GM21737 (cell line): ENCODE measurements around the gene SETD4.
"Not testable (repeated sequence)": the region's sequence is repeated elsewhere in the genome, so short reads cannot be mapped to it uniquely, and the experiment has no call there.

Source experiments
- ATAC-seq: cut with Tn5 transposase; IDR thresholded peaks from one replicate; pipeline ENCODE4 v1.9.1; 2021; ENCODE audit warnings: mild to moderate bottlenecking, moderate library complexity; ENCODE audit not compliant: unreplicated experiment

The SETD4 gene

GRCh38 chr21:36079010-36079649 is 18.8 kb upstream of the SETD4 start:
- ATAC-seq, result no peak

GRCh38 chr21:36077758-36078157 is 17.4 kb upstream of the SETD4 start:
- no peak for ATAC-seq

DNA sequence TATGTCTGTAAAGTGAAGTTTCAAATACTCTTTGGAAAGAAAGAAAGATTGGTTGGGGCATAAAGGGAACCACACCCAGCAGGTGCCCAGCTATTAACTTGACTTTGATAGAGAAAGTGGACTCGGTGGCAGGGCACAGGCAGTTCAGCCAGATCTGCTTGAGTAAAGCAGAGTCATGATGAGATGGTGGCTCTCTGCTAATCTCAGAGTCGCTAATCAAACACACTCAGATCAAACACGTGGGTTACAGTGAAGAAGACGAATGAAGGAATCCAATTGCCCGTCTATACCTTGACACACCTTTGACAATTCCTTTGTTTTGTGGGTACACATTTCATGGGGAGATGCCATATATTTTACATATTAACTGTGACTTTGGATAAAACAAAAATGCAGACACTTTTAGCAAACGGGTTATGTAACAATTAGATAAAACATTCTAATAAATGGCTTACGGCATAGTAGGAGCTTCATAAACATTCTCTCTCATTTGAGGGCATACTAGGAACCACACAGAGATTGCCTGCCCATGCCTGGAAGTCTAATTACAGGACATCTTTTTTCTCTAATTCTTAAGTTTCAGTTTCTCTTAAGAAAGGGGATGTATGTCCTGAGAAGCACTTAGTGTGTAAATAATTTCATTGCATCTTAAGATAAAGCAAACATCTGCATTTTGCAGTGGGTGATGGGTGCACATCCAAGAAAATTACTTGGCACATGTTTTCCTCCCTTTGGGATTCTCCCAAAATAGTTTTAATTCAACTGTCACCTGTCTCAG is 16.7 kb upstream of the SETD4 start:
- ATAC-seq, result no peak

DNA sequence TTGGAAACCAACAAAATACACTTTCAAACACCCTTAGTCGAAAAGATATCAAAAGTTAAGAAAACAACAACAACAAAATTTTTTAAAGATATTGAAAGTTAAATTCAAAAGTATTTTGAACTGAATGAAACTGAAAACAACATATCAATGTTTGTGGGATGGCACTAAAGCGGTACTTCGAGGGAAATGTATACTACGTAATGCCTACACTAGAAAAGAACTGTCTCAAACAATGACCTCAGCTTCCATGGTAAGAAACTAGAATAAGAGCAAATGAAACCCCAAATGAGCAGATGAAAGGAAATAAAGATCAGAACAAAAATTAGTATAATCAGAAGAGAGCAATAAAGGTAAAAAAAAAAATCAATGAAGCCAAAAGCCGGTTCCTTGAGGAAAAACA is 15.6 kb upstream of the SETD4 start:
- ATAC-seq, result no peak

DNA sequence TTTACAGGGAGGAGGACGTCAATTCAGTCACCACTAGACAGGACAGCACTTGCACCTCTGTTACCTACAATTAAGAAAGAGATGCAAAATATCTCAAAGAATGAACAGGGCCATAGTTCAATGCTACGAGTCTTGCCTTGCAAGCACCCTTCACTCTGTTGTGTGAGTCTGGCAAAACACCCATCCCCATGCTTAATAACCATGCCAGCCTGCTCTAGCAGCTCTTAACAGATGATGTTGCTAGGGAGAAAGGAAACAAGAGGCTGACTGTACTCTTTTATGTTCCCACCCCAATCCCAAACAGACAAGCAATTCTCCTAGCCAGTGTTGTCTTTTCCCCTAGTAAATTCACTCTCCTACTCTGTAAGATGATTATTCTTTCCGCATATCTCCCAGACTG is 14.8 kb upstream of the SETD4 start:
- ATAC-seq, result no peak

GRCh38 chr21:36073911-36074310 is 13.6 kb upstream of the SETD4 start:
- ATAC-seq, result not testable (repeated sequence)

DNA sequence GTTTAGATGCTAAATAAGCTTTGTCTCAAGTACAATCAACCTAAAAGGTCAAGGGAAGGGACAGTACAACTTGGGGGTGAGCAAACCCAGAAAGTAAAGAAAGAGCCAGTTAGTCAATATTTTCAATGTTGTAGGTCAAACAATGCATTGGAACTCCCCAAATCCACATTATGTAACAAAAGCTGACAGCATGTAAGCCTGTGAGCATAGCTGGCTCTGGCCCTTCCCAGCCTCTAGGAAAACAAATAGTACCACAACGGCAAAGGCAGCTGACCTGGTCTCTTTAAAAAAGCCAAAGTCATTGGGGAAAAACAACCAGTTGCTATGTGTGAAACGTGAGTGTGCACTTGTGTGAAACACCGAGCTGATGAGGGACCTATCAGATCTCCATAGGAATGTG is 12.9 kb upstream of the SETD4 start:
- no peak for ATAC-seq

GRCh38 chr21:36072453-36073162 is 12.3 kb upstream of the SETD4 start:
- no peak for ATAC-seq

DNA sequence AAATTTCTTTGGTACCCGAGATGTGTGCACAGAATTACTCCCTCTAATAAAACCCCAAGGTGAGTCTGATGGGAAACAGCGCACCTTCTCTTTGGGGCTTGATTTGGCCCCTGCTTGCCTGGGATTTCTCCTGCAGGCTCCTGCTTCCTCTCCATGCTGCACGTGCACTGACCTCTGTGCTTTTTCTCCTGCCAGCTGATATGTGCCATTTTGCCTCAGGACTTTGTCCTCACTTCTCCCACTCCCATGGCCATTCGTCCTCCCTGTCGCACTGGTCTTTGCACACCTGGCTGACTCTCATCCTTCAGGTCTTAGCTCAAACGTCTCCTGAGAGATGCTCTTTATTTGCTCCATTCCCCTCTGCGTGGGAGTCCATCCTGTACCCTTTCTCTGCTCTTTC is 10.7 kb upstream of the SETD4 start:
- no peak for ATAC-seq

GRCh38 chr21:36069713-36070583 is 9.6 kb upstream of the SETD4 start, which contains the start of gene CBR1:
CBR1 (plus strand) TSS chr21:36070024; CDS start chr21:36070116, 92 bp downstream.
- ATAC-seq, result peak; percentile 95

DNA sequence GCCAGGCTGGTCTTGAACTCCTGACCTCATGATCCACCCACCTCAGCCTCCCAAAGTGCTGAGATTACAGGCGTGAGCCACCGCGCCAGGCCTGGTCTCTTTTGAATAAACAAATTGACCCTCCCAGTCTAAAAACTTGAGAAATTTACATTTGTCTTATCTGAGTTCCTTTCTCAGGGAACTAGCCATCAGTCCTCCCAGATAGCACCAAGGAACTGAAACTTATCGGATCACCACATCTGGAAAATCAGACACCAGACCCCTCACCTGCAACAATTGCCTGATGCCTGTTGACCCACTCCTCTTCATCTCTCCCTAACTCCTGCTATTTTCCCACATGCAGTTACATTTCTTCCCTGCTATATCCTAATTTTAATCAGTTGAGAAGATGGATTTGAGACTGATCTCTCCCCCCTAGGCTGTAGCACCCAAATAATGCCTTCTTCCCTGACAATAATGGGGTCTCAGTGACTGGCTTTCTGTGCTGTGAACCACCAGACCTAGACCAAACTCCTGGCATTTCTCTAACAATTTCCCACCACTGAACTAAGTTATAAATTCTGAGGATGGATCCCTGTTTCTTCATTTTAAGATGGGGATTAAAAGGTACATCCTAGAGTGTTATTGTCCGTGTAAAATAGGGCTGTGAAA is 8.5 kb upstream of the SETD4 start:
- no peak for ATAC-seq

- ATAC-seq, result no peak
Observed at GRCh38 chr21:36065497-36066036, 5.2 kb upstream of the SETD4 start.

DNA sequence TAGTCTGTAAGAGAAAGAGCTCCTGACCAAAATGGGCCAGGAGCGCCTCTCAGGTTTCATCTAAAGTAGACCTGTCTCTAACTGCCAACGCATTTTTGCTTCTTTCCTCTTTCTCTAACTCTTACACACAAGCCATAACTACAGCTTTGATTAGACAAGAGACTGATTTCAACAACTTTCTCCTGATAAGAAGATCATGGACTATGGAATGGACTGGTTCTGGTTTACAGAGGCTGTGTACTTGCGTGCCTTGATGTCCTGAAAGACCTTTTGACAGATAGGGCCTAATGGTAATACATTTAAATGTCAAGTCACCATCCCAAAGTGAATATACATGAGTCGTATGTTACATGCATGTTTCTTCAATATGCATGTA is 3.7 kb upstream of the SETD4 start:
- no peak for ATAC-seq

- no peak for ATAC-seq
Observed at GRCh38 chr21:36063375-36064084, 3.2 kb upstream of the SETD4 start.

GRCh38 chr21:36061445-36061844 is 1.1 kb upstream of the SETD4 start:
- ATAC-seq, result no peak

- ATAC-seq, result peak; percentile 30
Observed at GRCh38 chr21:36059823-36060158, 535 bp downstream of the SETD4 start.

DNA sequence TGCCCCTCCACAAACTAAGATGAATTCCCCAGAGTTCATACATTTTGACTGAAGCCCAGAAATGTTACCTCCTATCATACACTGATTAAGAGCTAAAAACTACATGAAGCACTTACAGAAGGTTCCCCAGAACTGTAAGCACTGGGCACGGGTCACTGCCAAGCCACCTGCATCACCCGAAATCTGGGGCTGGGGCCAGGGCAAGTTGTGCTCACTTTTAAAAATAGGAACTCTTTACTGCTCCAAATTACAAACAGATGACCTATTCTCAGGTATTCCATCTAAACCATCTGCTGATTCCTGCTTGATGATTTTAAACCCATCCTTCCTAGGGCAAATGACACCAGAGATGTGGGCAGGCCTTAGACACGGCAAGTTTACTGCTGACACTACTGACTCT is 4.8 kb downstream of the SETD4 start:
- ATAC-seq, result no peak

GRCh38 chr21:36053715-36054062 is 6.6 kb downstream of the SETD4 start:
- ATAC-seq, result no peak

DNA sequence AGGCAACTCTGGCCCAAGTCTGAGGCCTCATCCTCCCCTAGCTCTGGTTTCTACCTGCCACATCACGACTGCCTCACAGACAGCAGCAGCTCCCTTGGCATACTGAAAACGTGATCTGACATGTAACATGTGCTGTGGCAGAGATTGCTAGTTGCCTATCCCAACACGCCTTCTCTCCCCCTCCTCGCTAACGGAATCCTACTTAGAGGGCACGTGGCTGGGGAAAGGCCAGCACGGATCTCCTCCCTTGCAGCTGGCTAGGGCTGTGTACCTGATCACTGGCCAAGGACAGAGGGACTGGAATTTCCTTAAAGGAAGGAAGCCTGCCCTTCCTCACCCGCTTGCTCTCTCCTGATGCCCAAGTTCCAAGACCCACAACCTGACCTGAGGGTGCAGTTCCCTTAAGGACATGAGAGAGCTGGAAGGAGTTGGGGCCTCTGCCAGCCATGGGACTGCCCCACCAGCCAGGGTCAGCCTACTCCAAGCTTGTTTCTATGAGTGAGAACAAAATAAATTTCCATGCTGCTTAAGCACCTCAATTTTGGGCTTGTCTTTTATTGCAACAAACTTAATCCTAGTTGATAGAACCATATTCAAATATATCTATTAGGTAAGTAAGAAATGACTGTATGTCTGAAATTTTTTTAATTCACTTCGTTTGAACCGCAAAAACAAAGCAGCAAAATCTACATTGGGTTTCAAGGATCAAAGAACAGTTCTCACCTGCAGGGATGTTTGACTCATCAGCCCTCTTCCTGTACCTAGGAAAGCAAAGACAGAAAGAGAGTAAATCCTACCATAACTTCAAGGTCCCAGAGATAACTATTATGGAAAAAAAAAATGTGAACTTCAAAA is 7.2 kb downstream of the SETD4 start:
- ATAC-seq, result no peak
